OCI-LY1 (cell line): ENCODE measurements around the gene GRB14.

Experiments used
- H2AFZ ChIP-seq: fragments of 200-600 bp; sonication (generic), shearing (Covaris generic); 2 replicates; pipeline ENCODE4 v1.6.0; 2014; ENCODE audit warnings: antibody characterized with exemption, mild to moderate bottlenecking, low read length
- H3F3A ChIP-seq: fragments of 200-600 bp; sonication (generic), shearing (Covaris generic); 2 replicates; pipeline ENCODE4 v1.6.0; 2014; ENCODE audit warnings: mild to moderate bottlenecking, antibody characterized with exemption, low read length, moderate library complexity; ENCODE audit not compliant: insufficient read depth
- H3K27ac ChIP-seq: fragments of 200-600 bp; sonication (generic); 2 replicates; pipeline ENCODE4 v1.5.1; 2014; ENCODE audit warnings: low read length, mixed run types, mild to moderate bottlenecking, low read depth; ENCODE audit not compliant: poor library complexity, severe bottlenecking
- H3K27me3 ChIP-seq: fragments of 200-600 bp; sonication (generic); 2 replicates; pipeline ENCODE4 v1.6.0; 2014; ENCODE audit warnings: antibody characterized with exemption, mild to moderate bottlenecking, low read length, moderate library complexity; ENCODE audit not compliant: insufficient read depth
- H3K36me3 ChIP-seq: fragments of 200-600 bp; sonication (generic); 2 replicates; pipeline ENCODE4 v1.6.1; 2014; ENCODE audit warnings: mild to moderate bottlenecking, antibody characterized with exemption, low read length, moderate library complexity, mixed read lengths; ENCODE audit not compliant: insufficient read depth
- H3K4me1 ChIP-seq: fragments of 200-600 bp; sonication (generic); 2 replicates; pipeline ENCODE4 v1.5.1; 2014; ENCODE audit warnings: mild to moderate bottlenecking, low read length, moderate library complexity; ENCODE audit not compliant: insufficient read depth, severe bottlenecking
- H3K4me2 ChIP-seq: fragments of 200-600 bp; sonication (generic), shearing (Covaris generic); 2 replicates; pipeline ENCODE4 v1.6.1; 2014; ENCODE audit warnings: low read length
- H3K4me3 ChIP-seq: fragments of 200-600 bp; sonication (generic); 2 replicates; pipeline ENCODE4 v1.5.1; 2014; ENCODE audit warnings: low read length, low read depth, mild to moderate bottlenecking, mixed read lengths; ENCODE audit not compliant: poor library complexity, severe bottlenecking
- H3K79me2 ChIP-seq: fragments of 200-600 bp; shearing (Covaris generic); 2 replicates; pipeline ENCODE4 v1.6.1; 2016; ENCODE audit warnings: mixed run types, low read length, mixed read lengths; ENCODE audit not compliant: insufficient read depth
- H3K9ac ChIP-seq: fragments of 200-600 bp; sonication (generic), shearing (Covaris generic); 2 replicates; pipeline ENCODE4 v1.6.1; 2014; ENCODE audit warnings: mild to moderate bottlenecking, low read length, mixed read lengths
- H3K9me2 ChIP-seq: fragments of 200-600 bp; sonication (generic), shearing (Covaris generic); 2 replicates; pipeline ENCODE4 v1.6.1; 2014; ENCODE audit warnings: low read depth, mild to moderate bottlenecking, low read length, mixed read lengths
- H3K9me3 ChIP-seq: fragments of 200-600 bp; shearing (Covaris generic); 2 replicates; pipeline ENCODE4 v1.6.1; 2014; ENCODE audit warnings: low read length, mixed read lengths
- H4K20me1 ChIP-seq: fragments of 200-600 bp; sonication (generic), shearing (Covaris generic); 2 replicates; pipeline ENCODE4 v1.6.0; 2016; ENCODE audit warnings: mild to moderate bottlenecking, low read length; ENCODE audit not compliant: insufficient read depth
- EZH2 ChIP-seq: fragments of 200-600 bp; sonication (generic), shearing (Covaris generic); IDR thresholded peaks from 2 replicates; pipeline ENCODE4 v1.8.0; 2017; ENCODE audit warnings: borderline replicate concordance, mixed run types, mild to moderate bottlenecking, antibody characterized with exemption, low read length, moderate library complexity, mixed read lengths
- TF ChIP-seq, protein P1 (sequence below): fragments of 200-600 bp; sonication (generic), shearing (Covaris generic); IDR thresholded peaks from 2 replicates; pipeline ENCODE4 v1.5.1; 2017; ENCODE audit warnings: mild to moderate bottlenecking, antibody characterized with exemption, low read length, moderate library complexity, mixed read lengths

Gene GRB14

GRCh38 chr2:164509137-164509877 lies 112.0 kb downstream of the GRB14 start:
- Histone ChIP-seq H3K4me3 (no peak overlapping the region), H3K27ac (no peak overlapping the region), H3K9me3 (no peaks in the 10 kb centered on the region), H3K4me2 (no peak overlapping the region), H3K27me3 (no peaks in the 10 kb centered on the region), H3F3A (no peaks in the 10 kb centered on the region), H3K9me2 (no peaks in the 10 kb centered on the region), H2AFZ (no peak overlapping the region), H4K20me1 (no peaks in the 10 kb centered on the region), H3K9ac (no peak overlapping the region), H3K79me2 (no peaks in the 10 kb centered on the region), H3K4me1 (no peaks in the 10 kb centered on the region), H3K36me3 (no peaks in the 10 kb centered on the region)
- TF ChIP-seq, protein P1, sequence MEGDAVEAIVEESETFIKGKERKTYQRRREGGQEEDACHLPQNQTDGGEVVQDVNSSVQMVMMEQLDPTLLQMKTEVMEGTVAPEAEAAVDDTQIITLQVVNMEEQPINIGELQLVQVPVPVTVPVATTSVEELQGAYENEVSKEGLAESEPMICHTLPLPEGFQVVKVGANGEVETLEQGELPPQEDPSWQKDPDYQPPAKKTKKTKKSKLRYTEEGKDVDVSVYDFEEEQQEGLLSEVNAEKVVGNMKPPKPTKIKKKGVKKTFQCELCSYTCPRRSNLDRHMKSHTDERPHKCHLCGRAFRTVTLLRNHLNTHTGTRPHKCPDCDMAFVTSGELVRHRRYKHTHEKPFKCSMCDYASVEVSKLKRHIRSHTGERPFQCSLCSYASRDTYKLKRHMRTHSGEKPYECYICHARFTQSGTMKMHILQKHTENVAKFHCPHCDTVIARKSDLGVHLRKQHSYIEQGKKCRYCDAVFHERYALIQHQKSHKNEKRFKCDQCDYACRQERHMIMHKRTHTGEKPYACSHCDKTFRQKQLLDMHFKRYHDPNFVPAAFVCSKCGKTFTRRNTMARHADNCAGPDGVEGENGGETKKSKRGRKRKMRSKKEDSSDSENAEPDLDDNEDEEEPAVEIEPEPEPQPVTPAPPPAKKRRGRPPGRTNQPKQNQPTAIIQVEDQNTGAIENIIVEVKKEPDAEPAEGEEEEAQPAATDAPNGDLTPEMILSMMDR = no peak
- no peak for TF ChIP-seq EZH2

DNA sequence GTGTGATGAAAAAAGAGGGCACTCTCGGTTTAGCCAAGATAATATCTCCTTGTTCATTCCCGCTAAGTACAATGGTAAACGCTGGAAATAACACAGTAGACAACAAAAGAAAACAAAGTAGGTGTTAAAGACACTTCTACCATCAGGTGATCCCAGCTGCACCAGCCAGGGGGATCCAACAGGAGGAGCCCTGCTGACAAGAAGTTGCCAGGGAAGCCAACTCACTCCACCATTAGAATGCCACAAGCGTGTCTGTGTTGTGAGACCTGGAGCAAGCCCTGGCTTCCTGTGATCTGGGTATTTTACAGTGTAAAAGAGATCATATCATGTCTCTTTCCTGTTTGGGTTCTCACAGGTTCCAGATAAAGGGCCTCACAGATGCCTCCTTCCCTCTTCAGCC lies 117.0 kb downstream of the GRB14 start:
- Histone ChIP-seq H4K20me1 (no peaks in the 10 kb centered on the region), H3K27ac (no peak overlapping the region), H3K27me3 (no peaks in the 10 kb centered on the region), H3K9me2 (no peaks in the 10 kb centered on the region), H3F3A (no peaks in the 10 kb centered on the region), H3K9ac (no peak overlapping the region), H3K4me2 (no peak overlapping the region), H2AFZ (no peak overlapping the region), H3K9me3 (no peaks in the 10 kb centered on the region), H3K79me2 (no peaks in the 10 kb centered on the region), H3K4me1 (no peaks in the 10 kb centered on the region), H3K36me3 (no peaks in the 10 kb centered on the region), H3K4me3 (no peak overlapping the region)
- TF ChIP-seq, protein P1 = no peak
- no peak for TF ChIP-seq EZH2

DNA sequence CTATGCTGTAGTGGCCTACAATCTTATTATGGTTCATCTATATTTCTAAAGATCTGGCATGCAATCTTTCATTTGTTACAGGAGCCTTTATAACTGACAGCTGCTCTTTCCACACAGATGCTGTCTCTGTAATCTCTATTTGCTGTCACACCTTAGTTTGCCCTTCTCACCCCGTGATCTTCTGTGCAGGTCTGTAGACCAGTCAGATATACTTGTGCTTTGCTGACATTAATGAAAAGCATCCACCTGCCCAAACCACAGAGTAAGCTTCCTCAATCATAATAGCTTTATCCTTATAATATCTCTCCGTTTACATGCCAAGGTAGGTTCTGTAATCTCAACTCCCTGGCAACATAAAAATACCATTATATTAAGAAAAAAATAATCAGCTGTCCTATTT lies 122.4 kb downstream of the GRB14 start:
- Histone ChIP-seq H3F3A (no peaks in the 10 kb centered on the region), H3K4me2 (no peak overlapping the region), H3K79me2 (no peaks in the 10 kb centered on the region), H2AFZ (no peak overlapping the region), H3K27ac (no peak overlapping the region), H3K36me3 (no peaks in the 10 kb centered on the region), H4K20me1 (no peaks in the 10 kb centered on the region), H3K4me3 (no peak overlapping the region), H3K4me1 (no peaks in the 10 kb centered on the region), H3K9me3 (no peaks in the 10 kb centered on the region), H3K27me3 (no peaks in the 10 kb centered on the region), H3K9me2 (no peaks in the 10 kb centered on the region), H3K9ac (no peak overlapping the region)
- TF ChIP-seq, protein P1 = no peak
